ENCODE measurements around the gene NT5DC2. TPM values are rescaled to one million over a fixed set of nuclear protein-coding genes. Genes with fewer than 3 reads are reported as not detected.

Gene NT5DC2
- total RNA-seq, 2 experiments from 2014 or later, result 118 to 144 TPM

DNA sequence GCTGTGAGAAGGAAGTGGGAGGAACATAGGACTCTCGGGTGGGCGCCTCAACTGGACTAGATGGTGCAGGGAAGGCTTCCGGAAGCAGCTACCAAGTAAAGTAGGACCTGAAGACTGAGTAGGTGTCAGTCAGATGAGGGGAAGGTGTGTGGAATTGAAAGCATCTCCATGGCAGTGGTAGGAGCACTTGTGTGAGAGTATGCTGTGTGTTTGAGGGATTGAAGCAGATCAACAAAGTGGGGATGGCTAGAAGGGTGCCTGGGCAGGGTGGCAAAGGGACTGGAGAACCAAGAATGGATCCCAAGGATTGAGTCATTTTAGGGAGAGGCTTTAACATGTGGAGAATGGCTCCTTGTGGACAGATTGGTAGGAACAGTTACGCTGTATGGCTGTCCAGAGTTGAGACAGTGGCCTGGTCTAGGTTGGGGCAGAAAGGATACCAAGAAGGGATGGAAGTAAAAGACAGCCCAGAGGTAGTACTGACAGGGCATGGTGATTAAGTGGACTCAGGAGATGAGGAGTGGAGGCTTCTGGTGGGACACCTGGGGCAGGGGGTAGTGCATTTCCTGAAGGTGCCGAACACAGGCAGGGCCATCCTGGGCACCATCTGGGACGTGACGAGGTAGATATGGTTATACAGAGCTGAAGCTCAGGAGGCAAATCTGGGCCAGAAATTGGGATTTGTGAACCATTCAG lies 4.2 kb upstream of the NT5DC2 start:
- no peak for DNase-seq (ENCODE audit: low spot score)
- Histone ChIP-seq H2AFZ (ENCODE audit: low read length) (no peak overlapping the region), H3K9me2 (ENCODE audit: insufficient read depth, low read length) (no peaks in the 10 kb centered on the region), H3K4me2 (ENCODE audit: low read length) (peak overlapping the region; percentile 85), H3K27ac (ENCODE audit: low read depth, low read length, poor library complexity, severe bottlenecking) (no peak overlapping the region), H3K4me1 (ENCODE audit: insufficient read depth, low read length, poor library complexity, severe bottlenecking) (peaks cover 43% of the 10 kb centered on the region), H3K79me2 (ENCODE audit: insufficient read depth, low read depth, low read length) (peaks cover 35% of the 10 kb centered on the region), H3K36me3 (ENCODE audit: insufficient read depth, low read length) (peaks cover 35% of the 10 kb centered on the region), H3K9me3 (ENCODE audit: low read length) (no peaks in the 10 kb centered on the region), H3K4me3 (ENCODE audit: low read depth, low read length, poor library complexity, severe bottlenecking) (peak overlapping the region; percentile 90), H4K20me1 (ENCODE audit: insufficient read depth, low read length) (peaks cover 14% of the 10 kb centered on the region; the same call in 1 of the 2 replicates)
- ChIA-PET CTCF (ENCODE audit: unreplicated experiment) (no interaction called here), POLR2A (interaction anchor here (0.5 to 0.6 kb wide), 2 partner anchors 36 to 171 kb away, joined by 4 read pairs; no protein-coding TSS in a partner anchor)
- TF ChIP-seq, protein P1, sequence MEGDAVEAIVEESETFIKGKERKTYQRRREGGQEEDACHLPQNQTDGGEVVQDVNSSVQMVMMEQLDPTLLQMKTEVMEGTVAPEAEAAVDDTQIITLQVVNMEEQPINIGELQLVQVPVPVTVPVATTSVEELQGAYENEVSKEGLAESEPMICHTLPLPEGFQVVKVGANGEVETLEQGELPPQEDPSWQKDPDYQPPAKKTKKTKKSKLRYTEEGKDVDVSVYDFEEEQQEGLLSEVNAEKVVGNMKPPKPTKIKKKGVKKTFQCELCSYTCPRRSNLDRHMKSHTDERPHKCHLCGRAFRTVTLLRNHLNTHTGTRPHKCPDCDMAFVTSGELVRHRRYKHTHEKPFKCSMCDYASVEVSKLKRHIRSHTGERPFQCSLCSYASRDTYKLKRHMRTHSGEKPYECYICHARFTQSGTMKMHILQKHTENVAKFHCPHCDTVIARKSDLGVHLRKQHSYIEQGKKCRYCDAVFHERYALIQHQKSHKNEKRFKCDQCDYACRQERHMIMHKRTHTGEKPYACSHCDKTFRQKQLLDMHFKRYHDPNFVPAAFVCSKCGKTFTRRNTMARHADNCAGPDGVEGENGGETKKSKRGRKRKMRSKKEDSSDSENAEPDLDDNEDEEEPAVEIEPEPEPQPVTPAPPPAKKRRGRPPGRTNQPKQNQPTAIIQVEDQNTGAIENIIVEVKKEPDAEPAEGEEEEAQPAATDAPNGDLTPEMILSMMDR (conservative IDR thresholded peaks at IDR 0.05; ENCODE audit: low read length), result no peak
- no peak for TF ChIP-seq EZH2phosphoT487 (IDR thresholded peaks at IDR 0.05; ENCODE audit: borderline replicate concordance, low read depth, low read length)
- intact Hi-C loops (cut with micrococcal nuclease; ENCODE audit: unreplicated experiment), result loop anchor here (5.0 kb wide), 2 partner anchors 66 to 81 kb away; partner anchors contain the start of gene NISCH
- no TSS peak for BruUV-seq (replicated peaks)

DNA sequence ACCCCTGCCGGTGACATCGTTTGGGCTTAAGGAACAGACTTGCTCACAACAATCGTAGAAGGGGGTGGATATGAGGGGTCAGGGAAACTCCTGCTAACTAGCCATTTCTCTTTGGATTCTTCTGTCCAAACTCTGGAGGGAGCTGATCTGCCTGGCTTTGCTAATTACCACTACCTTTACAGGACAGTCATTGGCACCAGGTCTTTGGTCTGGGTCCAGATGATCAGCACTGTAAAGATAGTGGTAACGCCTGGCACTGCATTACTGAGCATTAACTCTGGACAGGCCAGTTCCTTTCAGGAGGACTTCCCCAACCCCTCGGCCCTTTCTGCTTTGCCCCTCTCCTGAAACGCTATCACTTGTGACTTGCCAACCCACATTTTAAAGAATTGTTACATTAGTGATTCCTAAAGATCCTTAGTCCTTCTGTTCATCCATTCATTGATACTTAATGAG lies 3.5 kb upstream of the NT5DC2 start:
- intact Hi-C loops (cut with micrococcal nuclease; ENCODE audit: unreplicated experiment), result loop anchor here (5.0 kb wide), 2 partner anchors 65 to 80 kb away; partner anchors contain the start of gene NISCH
- no peak for TF ChIP-seq EZH2phosphoT487 (IDR thresholded peaks at IDR 0.05; ENCODE audit: borderline replicate concordance, low read depth, low read length)
- TF ChIP-seq, protein P1 (conservative IDR thresholded peaks at IDR 0.05; ENCODE audit: low read length), result no peak
- DNase-seq (ENCODE audit: low spot score), result no peak
- H2AFZ ChIP-seq (ENCODE audit: low read length), result peak overlapping the region; percentile 67; the same call in 1 of the 2 replicates
- no peaks in the 10 kb centered on the region for H3K9me3 ChIP-seq (ENCODE audit: low read length)
- H3K4me1 ChIP-seq (ENCODE audit: insufficient read depth, low read length, poor library complexity, severe bottlenecking), result peaks cover 49% of the 10 kb centered on the region
- H3K79me2 ChIP-seq (ENCODE audit: insufficient read depth, low read depth, low read length), result peaks cover 42% of the 10 kb centered on the region
- BruUV-seq (replicated peaks), result TSS peak; percentile 68
- CTCF ChIA-PET (ENCODE audit: unreplicated experiment), result no interaction called here
- H3K9me2 ChIP-seq (ENCODE audit: insufficient read depth, low read length), result no peaks in the 10 kb centered on the region
- peak overlapping the region; percentile 85 for H3K4me2 ChIP-seq (ENCODE audit: low read length)
- peak overlapping the region; percentile 90 for H3K4me3 ChIP-seq (ENCODE audit: low read depth, low read length, poor library complexity, severe bottlenecking)
- H3K36me3 ChIP-seq (ENCODE audit: insufficient read depth, low read length), result peaks cover 34% of the 10 kb centered on the region
- peak overlapping the region; percentile 51 for H3K27ac ChIP-seq (ENCODE audit: low read depth, low read length, poor library complexity, severe bottlenecking)
- H4K20me1 ChIP-seq (ENCODE audit: insufficient read depth, low read length), result peaks cover 15% of the 10 kb centered on the region; the same call in 1 of the 2 replicates
- POLR2A ChIA-PET, result interaction anchor here (0.6 to 1.5 kb wide), 3 partner anchors 8 to 35 kb away, joined by 4 to 7 read pairs (median 4); no protein-coding TSS in a partner anchor

Data from OCI-LY7 (cell line).